HepG2 (cell line): ENCODE measurements around the gene RPL23. TPM values are rescaled to one million over a fixed set of nuclear protein-coding genes. Genes with fewer than 3 reads are reported as not detected.
A peak's percentile ranks its signal among the peaks of the same experiment; 100 is the strongest.

Source experiments
- ADNP ChIP-seq: sonication (generic); formaldehyde crosslinking; IDR thresholded peaks from 2 replicates; pipeline ENCODE4 v1.4.0; 2020; ENCODE audit warnings: missing genetic modification reagents
- ELF1 ChIP-seq: sonication (generic); formaldehyde crosslinking; IDR thresholded peaks from 2 replicates; pipeline ENCODE4 v1.4.0; 2020; ENCODE audit warnings: missing genetic modification reagents
- GABPA ChIP-seq, 2 experiments: IDR thresholded peaks; 2 replicates each; pipeline ENCODE4 v1.6.1; 2011 to 2016; ENCODE audit warnings: low read depth in 2 of 2, low read length in 1 of 2, missing biosample characterization in 1 of 2, missing genetic modification characterization in 1 of 2
- GATAD1 ChIP-seq: IDR thresholded peaks from 2 replicates; pipeline ENCODE4 v1.6.1; 2016; ENCODE audit warnings: missing genetic modification reagents, missing compliant biosample characterization
- GPN1 ChIP-seq: sonication (generic); formaldehyde crosslinking; IDR thresholded peaks from 2 replicates; pipeline ENCODE4 v1.5.1; 2020; ENCODE audit warnings: missing genetic modification reagents, borderline replicate concordance
- KMT2A ChIP-seq: sonication (generic); formaldehyde crosslinking; IDR thresholded peaks from 2 replicates; pipeline ENCODE4 v1.4.0; 2020; ENCODE audit warnings: missing genetic modification reagents
- MTA1 ChIP-seq: sonication (generic); formaldehyde crosslinking; IDR thresholded peaks from 2 replicates; pipeline ENCODE4 v1.4.0; 2020; ENCODE audit warnings: missing genetic modification reagents, mild to moderate bottlenecking, borderline replicate concordance
- NR2F1 ChIP-seq, 2 experiments: fragments of 450-650 bp in 1 of 2; formaldehyde crosslinking in 1 of 2; IDR thresholded peaks; 2 replicates each; pipeline versions ENCODE4 v1.5.0 to v1.6.1; 2016 to 2020; ENCODE audit warnings: mild to moderate bottlenecking in 1 of 2, missing compliant biosample characterization in 1 of 2, missing genetic modification reagents in 1 of 2, moderate library complexity in 1 of 2
- SP4 ChIP-seq: sonication (generic); formaldehyde crosslinking; IDR thresholded peaks from 2 replicates; pipeline ENCODE4 v1.8.1; 2023; ENCODE audit warnings: mild to moderate bottlenecking, missing genetic modification reagents
- TAF15 ChIP-seq: fragments of 200-400 bp; formaldehyde crosslinking; IDR thresholded peaks from one replicate; pipeline ENCODE4 v1.6.1; 2018; ENCODE audit warnings: mild to moderate bottlenecking, low read depth, low read length; ENCODE audit not compliant: poor library complexity, severe bottlenecking
- ZNF280D ChIP-seq: sonication (generic); formaldehyde crosslinking; IDR thresholded peaks from 2 replicates; pipeline ENCODE4 v1.5.1; 2020; ENCODE audit warnings: mild to moderate bottlenecking, missing genetic modification reagents
- ZNF326 ChIP-seq: sonication (generic); formaldehyde crosslinking; IDR thresholded peaks from 2 replicates; pipeline ENCODE4 v1.4.0; 2020; ENCODE audit warnings: missing genetic modification reagents, borderline replicate concordance
- ZNF343 ChIP-seq: sonication (generic); formaldehyde crosslinking; IDR thresholded peaks from 2 replicates; pipeline ENCODE4 v1.4.0; 2020; ENCODE audit warnings: mild to moderate bottlenecking, missing genetic modification reagents
- polyA plus RNA-seq, 8 experiments: library from polyadenylated mRNA; depleted of rRNA in 3 of 8; stranded (reverse) in 7 of 8; unstranded in 1 of 8; fragments of >200 nt; fragmentation: Illumina TruSeq in 4 of 8; extraction: Trizol in 4 of 8; gene quantifications; 2 replicates each; pipeline versions ENCODE4 v1.2.1 to v1.2.3, GENCODE V29; 2011 to 2016; ENCODE audit warnings: low read depth in 4 of 8, missing spikeins in 1 of 8, mixed read lengths in 1 of 8; ENCODE audit not compliant: insufficient read depth in 1 of 8
- total RNA-seq, 5 experiments: library from RNA; depleted of rRNA; stranded (reverse); fragments of >200 nt; fragmentation: Illumina TruSeq; extraction: Trizol; gene quantifications; 2 replicates each; pipeline ENCODE4 v1.2.3, GENCODE V29; 2016; ENCODE audit warnings: low read depth in 1 of 5
- TF ChIP-seq, protein P1 (sequence below), 2 experiments: IDR thresholded peaks; 2 replicates each; pipeline ENCODE4 v1.6.1; 2011 to 2012; ENCODE audit warnings: low read length in 2 of 2, borderline replicate concordance in 1 of 2, low read depth in 1 of 2, mild to moderate bottlenecking in 1 of 2, moderate library complexity in 1 of 2
- TF ChIP-seq, protein P2 (sequence below): sonication (generic); formaldehyde crosslinking; IDR thresholded peaks from 2 replicates; pipeline ENCODE4 v1.4.0; 2020; ENCODE audit warnings: missing genetic modification reagents
- TF ChIP-seq, protein P3 (sequence below): sonication (generic); formaldehyde crosslinking; IDR thresholded peaks from 2 replicates; pipeline ENCODE4 v1.5.0; 2020; ENCODE audit warnings: missing genetic modification reagents, mild to moderate bottlenecking, borderline replicate concordance
- TF ChIP-seq, protein P4 (sequence below): sonication (generic); formaldehyde crosslinking; IDR thresholded peaks from 2 replicates; pipeline ENCODE4 v1.4.0; 2020; ENCODE audit warnings: mild to moderate bottlenecking, missing genetic modification reagents, borderline replicate concordance

The RPL23 gene
- total and polyA plus RNA-seq, 2 of the 13 experiments (the other 11 are each of a cell fraction or from before 2014, with no cell fraction given): 2,790 to 4,860 TPM

DNA sequence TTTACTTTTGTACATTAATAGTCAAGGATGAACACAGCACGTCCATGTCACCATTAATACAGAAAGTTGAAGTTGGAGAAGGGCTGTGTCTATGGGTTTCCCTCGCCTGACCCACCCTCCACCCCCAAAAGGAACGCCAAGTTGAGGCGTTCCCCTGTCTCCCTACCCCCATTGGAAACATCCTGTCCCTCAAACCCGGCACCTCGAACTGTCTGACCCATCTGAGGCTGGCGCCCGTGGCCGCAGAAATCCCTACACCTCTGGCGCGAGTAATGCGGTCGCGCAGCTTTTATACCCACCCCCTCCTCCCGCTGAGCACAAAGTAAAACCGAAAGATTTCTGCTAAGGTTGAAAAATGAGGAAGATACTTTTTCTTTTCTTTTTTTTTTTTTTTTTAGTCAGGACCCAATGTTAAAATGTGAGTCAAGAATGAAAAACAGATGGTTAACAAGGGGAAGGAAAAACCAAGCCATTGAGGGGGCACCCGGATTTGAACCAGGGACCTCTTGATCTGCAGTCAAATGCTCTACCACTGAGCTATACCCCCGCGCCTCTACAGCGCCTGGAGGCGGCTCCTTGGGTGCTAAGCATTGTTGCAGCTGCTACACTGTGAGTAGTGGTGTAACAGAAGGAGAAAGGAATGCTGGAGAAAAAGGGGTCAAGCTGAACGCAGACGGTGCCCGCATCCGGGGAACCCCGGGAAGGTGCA lies 15.4 kb upstream of the RPL23 start (continued):
- TF ChIP-seq, protein P1, sequence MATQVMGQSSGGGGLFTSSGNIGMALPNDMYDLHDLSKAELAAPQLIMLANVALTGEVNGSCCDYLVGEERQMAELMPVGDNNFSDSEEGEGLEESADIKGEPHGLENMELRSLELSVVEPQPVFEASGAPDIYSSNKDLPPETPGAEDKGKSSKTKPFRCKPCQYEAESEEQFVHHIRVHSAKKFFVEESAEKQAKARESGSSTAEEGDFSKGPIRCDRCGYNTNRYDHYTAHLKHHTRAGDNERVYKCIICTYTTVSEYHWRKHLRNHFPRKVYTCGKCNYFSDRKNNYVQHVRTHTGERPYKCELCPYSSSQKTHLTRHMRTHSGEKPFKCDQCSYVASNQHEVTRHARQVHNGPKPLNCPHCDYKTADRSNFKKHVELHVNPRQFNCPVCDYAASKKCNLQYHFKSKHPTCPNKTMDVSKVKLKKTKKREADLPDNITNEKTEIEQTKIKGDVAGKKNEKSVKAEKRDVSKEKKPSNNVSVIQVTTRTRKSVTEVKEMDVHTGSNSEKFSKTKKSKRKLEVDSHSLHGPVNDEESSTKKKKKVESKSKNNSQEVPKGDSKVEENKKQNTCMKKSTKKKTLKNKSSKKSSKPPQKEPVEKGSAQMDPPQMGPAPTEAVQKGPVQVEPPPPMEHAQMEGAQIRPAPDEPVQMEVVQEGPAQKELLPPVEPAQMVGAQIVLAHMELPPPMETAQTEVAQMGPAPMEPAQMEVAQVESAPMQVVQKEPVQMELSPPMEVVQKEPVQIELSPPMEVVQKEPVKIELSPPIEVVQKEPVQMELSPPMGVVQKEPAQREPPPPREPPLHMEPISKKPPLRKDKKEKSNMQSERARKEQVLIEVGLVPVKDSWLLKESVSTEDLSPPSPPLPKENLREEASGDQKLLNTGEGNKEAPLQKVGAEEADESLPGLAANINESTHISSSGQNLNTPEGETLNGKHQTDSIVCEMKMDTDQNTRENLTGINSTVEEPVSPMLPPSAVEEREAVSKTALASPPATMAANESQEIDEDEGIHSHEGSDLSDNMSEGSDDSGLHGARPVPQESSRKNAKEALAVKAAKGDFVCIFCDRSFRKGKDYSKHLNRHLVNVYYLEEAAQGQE (IDR thresholded peaks at IDR 0.05; ENCODE audit: borderline replicate concordance in 1 of 2, low read depth in 1 of 2, low read length in 2 of 2): peak in 1 of 2 experiments; percentile 53; a peak in 1 of 4 replicates
- TF ChIP-seq KMT2A (CRISPR knock-in tag) (peak; percentile 28; the same call in 1 of the 2 replicates), GABPA (IDR thresholded peaks at IDR 0.05; ENCODE audit: low read depth, low read length) (no peak), GABPA (CRISPR knock-in tag; IDR thresholded peaks at IDR 0.05; ENCODE audit: low read depth) (peak; percentile 60; the same call in 1 of the 2 replicates), GPN1 (CRISPR knock-in tag) (no peak), TAF15 (peak; percentile 45), ZNF326 (CRISPR knock-in tag) (no peak), ZNF280D (CRISPR knock-in tag) (0 out of 2 replicates have a peak, but pooled peaks have one; percentile 26), NR2F1 (CRISPR knock-in tag; IDR thresholded peaks at IDR 0.05) (0 out of 4 replicates have a peak, but pooled peaks of 1 of the 2 experiments have one; percentile 47), MTA1 (CRISPR knock-in tag) (peak; percentile 18; the same call in 1 of the 2 replicates), ZNF343 (CRISPR knock-in tag) (no peak), ELF1 (CRISPR knock-in tag) (peak; percentile 26; the same call in 1 of the 2 replicates), SP4 (CRISPR knock-in tag) (0 out of 2 replicates have a peak, but pooled peaks have one; percentile 10), GATAD1 (peak; percentile 64), ADNP (CRISPR knock-in tag) (peak; percentile 56; the same call in 1 of the 2 replicates)
- TF ChIP-seq, protein P2, sequence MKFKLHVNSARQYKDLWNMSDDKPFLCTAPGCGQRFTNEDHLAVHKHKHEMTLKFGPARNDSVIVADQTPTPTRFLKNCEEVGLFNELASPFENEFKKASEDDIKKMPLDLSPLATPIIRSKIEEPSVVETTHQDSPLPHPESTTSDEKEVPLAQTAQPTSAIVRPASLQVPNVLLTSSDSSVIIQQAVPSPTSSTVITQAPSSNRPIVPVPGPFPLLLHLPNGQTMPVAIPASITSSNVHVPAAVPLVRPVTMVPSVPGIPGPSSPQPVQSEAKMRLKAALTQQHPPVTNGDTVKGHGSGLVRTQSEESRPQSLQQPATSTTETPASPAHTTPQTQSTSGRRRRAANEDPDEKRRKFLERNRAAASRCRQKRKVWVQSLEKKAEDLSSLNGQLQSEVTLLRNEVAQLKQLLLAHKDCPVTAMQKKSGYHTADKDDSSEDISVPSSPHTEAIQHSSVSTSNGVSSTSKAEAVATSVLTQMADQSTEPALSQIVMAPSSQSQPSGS (CRISPR knock-in tag): peak; percentile 45
- TF ChIP-seq, protein P3, sequence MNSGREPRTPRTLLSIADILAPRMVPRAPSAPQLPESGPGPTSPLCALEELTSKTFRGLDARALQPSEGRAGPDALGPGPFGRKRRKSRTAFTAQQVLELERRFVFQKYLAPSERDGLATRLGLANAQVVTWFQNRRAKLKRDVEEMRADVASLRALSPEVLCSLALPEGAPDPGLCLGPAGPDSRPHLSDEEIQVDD: no peak
- TF ChIP-seq, protein P4, sequence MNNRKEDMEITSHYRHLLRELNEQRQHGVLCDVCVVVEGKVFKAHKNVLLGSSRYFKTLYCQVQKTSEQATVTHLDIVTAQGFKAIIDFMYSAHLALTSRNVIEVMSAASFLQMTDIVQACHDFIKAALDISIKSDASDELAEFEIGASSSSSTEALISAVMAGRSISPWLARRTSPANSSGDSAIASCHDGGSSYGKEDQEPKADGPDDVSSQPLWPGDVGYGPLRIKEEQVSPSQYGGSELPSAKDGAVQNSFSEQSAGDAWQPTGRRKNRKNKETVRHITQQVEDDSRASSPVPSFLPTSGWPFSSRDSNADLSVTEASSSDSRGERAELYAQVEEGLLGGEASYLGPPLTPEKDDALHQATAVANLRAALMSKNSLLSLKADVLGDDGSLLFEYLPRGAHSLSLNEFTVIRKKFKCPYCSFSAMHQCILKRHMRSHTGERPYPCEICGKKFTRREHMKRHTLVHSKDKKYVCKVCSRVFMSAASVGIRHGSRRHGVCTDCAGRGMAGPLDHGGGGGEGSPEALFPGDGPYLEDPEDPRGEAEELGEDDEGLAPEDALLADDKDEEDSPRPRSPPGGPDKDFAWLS (CRISPR knock-in tag): 0 out of 2 replicates have a peak, but pooled peaks have one; percentile 53
